OCI-LY7 (cell line): Measurements from ENCODE around the gene CTNNA3. TPM values are rescaled to one million over a fixed set of nuclear protein-coding genes. Genes with fewer than 3 reads are reported as not detected.

Source experiments
- BruUV-seq: library from RNA; stranded (reverse); fragments of 400-500 nt; replicated peaks from 2 replicates; lab custom pipeline; 2021; lab: Mats Ljungman, UMichigan
- CTCF ChIA-PET: fragments of 300-600 bp; sonication (Branson Sonifier 250); formaldehyde crosslinking; loops from one replicate; lab custom pipeline; 2022; ENCODE audit warnings: antibody characterized with exemption; ENCODE audit not compliant: unreplicated experiment; lab: Charles Lee
- POLR2A ChIA-PET: fragments of 300-600 bp; sonication (Branson Sonifier 250); formaldehyde crosslinking; loops from one replicate; lab custom pipeline; 2022; ENCODE audit warnings: antibody characterized with exemption; lab: Charles Lee
- DNase-seq: peaks from one replicate; pipeline ENCODE4 v3.0.0-alpha.2; 2015; ENCODE audit warnings: low spot score
- H2AFZ ChIP-seq: fragments of 200-600 bp; sonication (generic), shearing (Covaris generic); 2 replicates; pipeline ENCODE4 v1.6.1; 2014; ENCODE audit warnings: mild to moderate bottlenecking, antibody characterized with exemption, low read length, moderate library complexity
- H3K27ac ChIP-seq: fragments of 200-600 bp; sonication (generic); 2 replicates; pipeline ENCODE4 v1.5.1; 2014; ENCODE audit warnings: mixed run types, low read depth, mild to moderate bottlenecking, moderate library complexity, low read length, inconsistent platforms; ENCODE audit not compliant: poor library complexity, severe bottlenecking
- H3K36me3 ChIP-seq: fragments of 200-600 bp; sonication (generic); 2 replicates; pipeline ENCODE4 v1.6.1; 2014; ENCODE audit warnings: mild to moderate bottlenecking, antibody characterized with exemption, low read length, moderate library complexity, mixed read lengths; ENCODE audit not compliant: insufficient read depth
- H3K4me1 ChIP-seq: fragments of 200-600 bp; sonication (generic); 2 replicates; pipeline ENCODE4 v1.5.1; 2014; ENCODE audit warnings: mild to moderate bottlenecking, low read length; ENCODE audit not compliant: insufficient read depth, poor library complexity, severe bottlenecking
- H3K4me2 ChIP-seq: fragments of 200-600 bp; sonication (generic); 2 replicates; pipeline ENCODE4 v1.6.1; 2014; ENCODE audit warnings: mild to moderate bottlenecking, low read length
- H3K4me3 ChIP-seq: fragments of 200-600 bp; sonication (generic); 2 replicates; pipeline ENCODE4 v1.5.1; 2014; ENCODE audit warnings: mild to moderate bottlenecking, low read depth, low read length; ENCODE audit not compliant: poor library complexity, severe bottlenecking
- H3K79me2 ChIP-seq: fragments of 200-600 bp; sonication (generic); 2 replicates; pipeline ENCODE4 v1.6.1; 2016; ENCODE audit warnings: low read depth, mild to moderate bottlenecking, low read length, moderate library complexity, mixed read lengths; ENCODE audit not compliant: insufficient read depth
- H3K9me2 ChIP-seq: fragments of 200-600 bp; sonication (generic); 2 replicates; pipeline ENCODE4 v1.6.1; 2016; ENCODE audit warnings: mild to moderate bottlenecking, low read length, mixed read lengths; ENCODE audit not compliant: insufficient read depth
- H3K9me3 ChIP-seq: fragments of 200-600 bp; sonication (generic); 2 replicates; pipeline ENCODE4 v1.6.1; 2014; ENCODE audit warnings: mild to moderate bottlenecking, mixed run types, low read length, mixed read lengths
- H4K20me1 ChIP-seq: fragments of 200-600 bp; sonication (generic); 2 replicates; pipeline ENCODE4 v1.6.1; 2014; ENCODE audit warnings: mild to moderate bottlenecking, antibody characterized with exemption, low read length, moderate library complexity, mixed read lengths; ENCODE audit not compliant: insufficient read depth
- CTCF ChIP-seq: fragments of 200-600 bp; sonication (generic); conservative IDR thresholded peaks from 2 replicates; pipeline ENCODE4 v1.5.1; 2014; ENCODE audit warnings: mild to moderate bottlenecking, antibody characterized with exemption, low read length, moderate library complexity, mixed read lengths
- EZH2phosphoT487 ChIP-seq: fragments of 200-600 bp; sonication (generic); IDR thresholded peaks from 2 replicates; pipeline ENCODE4 v1.6.1; 2018; ENCODE audit warnings: low read depth, borderline replicate concordance, mild to moderate bottlenecking, mixed run types, antibody characterized with exemption, low read length, moderate library complexity, mixed read lengths
- intact Hi-C: fragments of 100-400 bp; cut with micrococcal nuclease; formaldehyde crosslinking; loops from one replicate; pipeline ENCODE4 v1.10.0; 2022; ENCODE audit not compliant: unreplicated experiment
- total RNA-seq, 2 experiments: library from RNA; depleted of rRNA in 1 of 2; stranded (reverse); fragments of >200 nt in 1 of 2; shearing (Covaris generic) in 1 of 2; gene quantifications; 2 replicates each; pipeline ENCODE4 v1.2.3, GENCODE V29; 2014 to 2022

The CTNNA3 gene
- total RNA-seq, 2 experiments from 2014 or later: not detected

- DNase-seq: no peak
- CTCF ChIA-PET: no interaction called here
Observed at GRCh38 chr10:66353422-66353821, 1342.6 kb downstream of the CTNNA3 start.

GRCh38 chr10:66350622-66351399 is 1345.2 kb downstream of the CTNNA3 start:
- H3K4me2 ChIP-seq: no peak overlapping the region
- no peak overlapping the region for H2AFZ ChIP-seq
- BruUV-seq: no TSS peak
- H4K20me1 ChIP-seq: no peaks in the 10 kb centered on the region
- no peaks in the 10 kb centered on the region for H3K79me2 ChIP-seq
- no peaks in the 10 kb centered on the region for H3K36me3 ChIP-seq
- no peak for DNase-seq
- no peaks in the 10 kb centered on the region for H3K9me2 ChIP-seq
- intact Hi-C loops: no loop called here
- POLR2A ChIA-PET: interaction anchor here (0.7 to 1.1 kb wide), 2 partner anchors 9 to 10 kb away, joined by 3 to 4 read pairs; no protein-coding TSS in a partner anchor
- H3K4me1 ChIP-seq: no peaks in the 10 kb centered on the region
- no peaks in the 10 kb centered on the region for H3K9me3 ChIP-seq
- H3K4me3 ChIP-seq: no peak overlapping the region
- H3K27ac ChIP-seq: no peak overlapping the region
- CTCF ChIA-PET: no interaction called here
- TF ChIP-seq CTCF: no peak
- no peak for TF ChIP-seq EZH2phosphoT487

More at GRCh38 chr10:66353422-66353821, 1342.6 kb downstream of the CTNNA3 start:
- H3K27ac ChIP-seq: no peak overlapping the region
- H4K20me1 ChIP-seq: no peaks in the 10 kb centered on the region
- no peak overlapping the region for H3K4me2 ChIP-seq
- no peaks in the 10 kb centered on the region for H3K9me3 ChIP-seq
- no peaks in the 10 kb centered on the region for H3K79me2 ChIP-seq
- no peak overlapping the region for H3K4me3 ChIP-seq
- no peaks in the 10 kb centered on the region for H3K9me2 ChIP-seq
- no TSS peak for BruUV-seq
- H3K36me3 ChIP-seq: no peaks in the 10 kb centered on the region
- no peak for TF ChIP-seq CTCF
- TF ChIP-seq EZH2phosphoT487: no peak
- intact Hi-C loops: no loop called here
- H3K4me1 ChIP-seq: no peaks in the 10 kb centered on the region
- no peak overlapping the region for H2AFZ ChIP-seq
- POLR2A ChIA-PET: no interaction called here

GRCh38 chr10:66349726-66350125 is 1346.3 kb downstream of the CTNNA3 start:
- Histone ChIP-seq H2AFZ (no peak overlapping the region), H3K36me3 (no peaks in the 10 kb centered on the region), H3K4me1 (no peaks in the 10 kb centered on the region), H3K9me3 (no peaks in the 10 kb centered on the region), H3K4me2 (no peak overlapping the region), H3K9me2 (no peaks in the 10 kb centered on the region), H3K4me3 (no peak overlapping the region), H4K20me1 (no peaks in the 10 kb centered on the region), H3K27ac (no peak overlapping the region), H3K79me2 (no peaks in the 10 kb centered on the region)
- BruUV-seq: no TSS peak
- TF ChIP-seq EZH2phosphoT487 (no peak), CTCF (no peak)
- intact Hi-C loops: no loop called here
- POLR2A ChIA-PET: interaction anchor here (0.7 to 1.1 kb wide), 2 partner anchors 9 to 10 kb away, joined by 3 to 4 read pairs; no protein-coding TSS in a partner anchor
- DNase-seq: no peak
- CTCF ChIA-PET: no interaction called here
